Measurements from ENCODE around the gene TSPAN4.
A peak's percentile ranks its signal among the peaks of the same experiment; 100 is the strongest.

The TSPAN4 gene

GRCh38 chr11:850775-851763 lies 8.4 kb downstream of the TSPAN4 start:
- no peak for DNase-seq (ENCODE audit: low read depth)

- DNase-seq (ENCODE audit: low read depth): no peak
These were observed 10.1 kb downstream of the TSPAN4 start for GRCh38 chr11:852762-853161.

GRCh38 chr11:853682-854448 lies 11.2 kb downstream of the TSPAN4 start:
- no peak for DNase-seq (ENCODE audit: low read depth)

GRCh38 chr11:854601-855329 lies 12.1 kb downstream of the TSPAN4 start:
- no peak for DNase-seq (ENCODE audit: low read depth)

GRCh38 chr11:855330-855674 lies 12.7 kb downstream of the TSPAN4 start:
- no peak for DNase-seq (ENCODE audit: low read depth)

- no peak for DNase-seq (ENCODE audit: low read depth)
These were observed 13.1 kb downstream of the TSPAN4 start for GRCh38 chr11:855796-856195.

- no peak for DNase-seq (ENCODE audit: low read depth)
These were observed 13.7 kb downstream of the TSPAN4 start for GRCh38 chr11:856397-856796.

- DNase-seq (ENCODE audit: low read depth): no peak
These were observed 15.6 kb downstream of the TSPAN4 start for GRCh38 chr11:858053-858761.

GRCh38 chr11:858762-859339 lies 16.2 kb downstream of the TSPAN4 start:
- no peak for DNase-seq (ENCODE audit: low read depth)

GRCh38 chr11:859394-860131 lies 16.9 kb downstream of the TSPAN4 start:
- peak; percentile 47 for DNase-seq (ENCODE audit: low read depth)

- DNase-seq (ENCODE audit: low read depth): no peak
These were observed 17.8 kb downstream of the TSPAN4 start for GRCh38 chr11:860234-861104.

GRCh38 chr11:861105-861479 lies 18.4 kb downstream of the TSPAN4 start:
- DNase-seq (ENCODE audit: low read depth): no peak

GRCh38 chr11:862081-862661 lies 19.5 kb downstream of the TSPAN4 start:
- DNase-seq (ENCODE audit: low read depth): no peak

GRCh38 chr11:862696-863022 lies 20.0 kb downstream of the TSPAN4 start:
- DNase-seq (ENCODE audit: low read depth): no peak

- no peak for DNase-seq (ENCODE audit: low read depth)
These were observed 20.6 kb downstream of the TSPAN4 start for GRCh38 chr11:863023-863909.

GRCh38 chr11:863910-864827 lies 21.5 kb downstream of the TSPAN4 start:
- no peak for DNase-seq (ENCODE audit: low read depth)

- DNase-seq (ENCODE audit: low read depth): no peak
These were observed 22.2 kb downstream of the TSPAN4 start for GRCh38 chr11:864898-865297.
